Measurements from ENCODE around the gene CDH12.

GRCh38 chr5:22344000-22344399 is 509.1 kb downstream of the CDH12 start:
- TF ChIP-seq POU2F2 (IDR thresholded peaks at IDR 0.05; ENCODE audit: low read depth, low read length), result no peak
- TF ChIP-seq POLR2A (IDR thresholded peaks at IDR 0.05; ENCODE audit: low read depth, low read length), result no peak

Measured in GM12891 (cell line).